DOHH2 (cell line): ENCODE results near the gene CDSN.

ENCODE experiments used
- CTCF ChIP-seq: fragments of 200-600 bp; sonication (generic); IDR thresholded peaks from one replicate; pipeline ENCODE4 v1.5.1; 2014; ENCODE audit warnings: antibody characterized with exemption, mild to moderate bottlenecking, low read depth, low read length; ENCODE audit not compliant: poor library complexity, severe bottlenecking
- EZH2phosphoT487 ChIP-seq: fragments of 200-600 bp; sonication (generic); IDR thresholded peaks from 2 replicates; pipeline ENCODE4 v1.6.1; 2017; ENCODE audit warnings: borderline replicate concordance, mild to moderate bottlenecking, antibody characterized with exemption, low read length, moderate library complexity, mixed read lengths

GRCh38 chr6:31126396-31127175, 6.3 kb upstream of the CDSN start:
- no peak for TF ChIP-seq CTCF
- TF ChIP-seq EZH2phosphoT487 = no peak
